Upper lobe of left lung (tissue), 6 donors: ENCODE measurements around the gene SRD5A1. TPM values are rescaled to one million over a fixed set of nuclear protein-coding genes. Genes with fewer than 3 reads are reported as not detected.

Source experiments
- ATAC-seq, 2 donors: fragments of 200-7000 bp; cut with Tn5 transposase; one replicate each; pipeline ENCODE4 v1.9.1; 2022; ENCODE audit warnings: mild to moderate bottlenecking in 2 of 2, moderate library complexity in 2 of 2; ENCODE audit not compliant: low FRiP score in 2 of 2
- DNase-seq, 2 donors: peaks; one replicate each; pipeline ENCODE4 v3.0.0-alpha.2; 2019 to 2020
- H3K27ac ChIP-seq, 4 donors: fragments of 200-600 bp; sonication (generic); one replicate each; pipeline ENCODE4 v1.5.1; 2016 to 2019
- H3K27me3 ChIP-seq, 4 donors: fragments of 200-600 bp; sonication (generic); one replicate each; pipeline ENCODE4 v1.5.1; 2017 to 2019
- H3K36me3 ChIP-seq, 4 donors: fragments of 200-600 bp; sonication (generic); one replicate each; pipeline ENCODE4 v1.5.1; 2016 to 2019
- H3K4me1 ChIP-seq, 4 donors: fragments of 200-600 bp; sonication (generic); one replicate each; pipeline ENCODE4 v1.5.1; 2018 to 2019
- H3K4me3 ChIP-seq, 4 donors: fragments of 200-600 bp; sonication (generic); one replicate each; pipeline ENCODE4 v1.5.1; 2017 to 2019; ENCODE audit warnings: mild to moderate bottlenecking in 2 of 4, moderate library complexity in 1 of 4
- H3K9me3 ChIP-seq, 4 donors: fragments of 200-600 bp; sonication (generic); one replicate each; pipeline ENCODE4 v1.5.1; 2018 to 2019
- CTCF ChIP-seq, 6 experiments: fragments of 450-650 bp in 4 of 6; fragments of 200-600 bp in 2 of 6; sonication (generic) in 2 of 6; IDR thresholded peaks; one replicate each; pipeline ENCODE4 v1.5.1; 2016 to 2019; ENCODE audit warnings: antibody characterized with exemption in 6 of 6
- EP300 ChIP-seq, 4 donors: sonication (generic); formaldehyde crosslinking; IDR thresholded peaks; one replicate each; pipeline ENCODE4 v1.5.1; 2017; ENCODE audit warnings: antibody characterized with exemption in 4 of 4, control low read depth in 2 of 4
- POLR2A ChIP-seq, 4 donors: fragments of 450-650 bp; IDR thresholded peaks; one replicate each; pipeline ENCODE4 v1.5.1; 2016 to 2017; ENCODE audit warnings: antibody characterized with exemption in 4 of 4, mild to moderate bottlenecking in 2 of 4
- POLR2AphosphoS5 ChIP-seq, 2 donors: sonication (generic); formaldehyde crosslinking; IDR thresholded peaks; one replicate each; pipeline ENCODE4 v1.5.1; 2017; ENCODE audit warnings: antibody characterized with exemption in 2 of 2
- WGBS, 2 donors: methylation state at CpG; one replicate each; pipeline ENCODE4 v1.1.5; 2017 to 2018; 5-methylcytosine and 5-hydroxymethylcytosine counted together
- total RNA-seq, 6 donors: library from RNA; depleted of rRNA in 4 of 6; stranded (reverse); fragments of >200 nt in 4 of 6; gene quantifications; one replicate each; pipeline versions ENCODE4 v1.1.0 to v1.2.1, GENCODE V29; 2016 to 2021
- donor health status: DM: no; HTN: no; CAD: no; lungs with moderate emphysema.
- donor health status: DM: no; HTN: yes; CAD: no; lungs with severe emphysema.

SRD5A1 gene
- total RNA-seq, 6 donors from 2014 or later: 3.1 to 10.8 (median 8.8) TPM

GRCh38 chr5:6710070-6710469 is 76.8 kb downstream of the SRD5A1 start:
- 78 to 79% methylated on average over 5 of the region's 5 CpGs for WGBS, 2 donors

GRCh38 chr5:6710551-6711318 is 77.5 kb downstream of the SRD5A1 start:
- Histone ChIP-seq H3K4me3 (no peak overlapping the region), H3K36me3 (no peaks in the 10 kb centered on the region), H3K27ac (no peak overlapping the region), H3K4me1 (peaks cover 16 to 22% (median 17%) of the 10 kb centered on the region in 4 donors), H3K9me3 (no peaks in the 10 kb centered on the region), H3K27me3 (no peaks in the 10 kb centered on the region)
- DNase-seq (no peak), ATAC-seq (no peak)
- TF ChIP-seq CTCF (IDR thresholded peaks at IDR 0.05): no peak
- no peak for TF ChIP-seq POLR2AphosphoS5 (IDR thresholded peaks at IDR 0.05)
- no peak for TF ChIP-seq EP300 (IDR thresholded peaks at IDR 0.05)
- TF ChIP-seq POLR2A (IDR thresholded peaks at IDR 0.05): no peak
- 72 to 76% methylated on average over 13 of the region's 13 CpGs for WGBS, 2 donors

More at GRCh38 chr5:6710070-6710469, 76.8 kb downstream of the SRD5A1 start:
- no peak overlapping the region for H3K4me3 ChIP-seq
- peaks cover 10 to 18% (median 11%) of the 10 kb centered on the region in 4 donors for H3K4me1 ChIP-seq
- TF ChIP-seq POLR2AphosphoS5 (IDR thresholded peaks at IDR 0.05) (no peak), EP300 (IDR thresholded peaks at IDR 0.05) (no peak), POLR2A (IDR thresholded peaks at IDR 0.05) (no peak), CTCF (IDR thresholded peaks at IDR 0.05) (no peak)
- no peak for DNase-seq
- no peak for ATAC-seq
- no peaks in the 10 kb centered on the region for H3K27me3 ChIP-seq
- H3K9me3 ChIP-seq: no peaks in the 10 kb centered on the region
- H3K36me3 ChIP-seq: no peaks in the 10 kb centered on the region
- H3K27ac ChIP-seq: no peak overlapping the region

DNA sequence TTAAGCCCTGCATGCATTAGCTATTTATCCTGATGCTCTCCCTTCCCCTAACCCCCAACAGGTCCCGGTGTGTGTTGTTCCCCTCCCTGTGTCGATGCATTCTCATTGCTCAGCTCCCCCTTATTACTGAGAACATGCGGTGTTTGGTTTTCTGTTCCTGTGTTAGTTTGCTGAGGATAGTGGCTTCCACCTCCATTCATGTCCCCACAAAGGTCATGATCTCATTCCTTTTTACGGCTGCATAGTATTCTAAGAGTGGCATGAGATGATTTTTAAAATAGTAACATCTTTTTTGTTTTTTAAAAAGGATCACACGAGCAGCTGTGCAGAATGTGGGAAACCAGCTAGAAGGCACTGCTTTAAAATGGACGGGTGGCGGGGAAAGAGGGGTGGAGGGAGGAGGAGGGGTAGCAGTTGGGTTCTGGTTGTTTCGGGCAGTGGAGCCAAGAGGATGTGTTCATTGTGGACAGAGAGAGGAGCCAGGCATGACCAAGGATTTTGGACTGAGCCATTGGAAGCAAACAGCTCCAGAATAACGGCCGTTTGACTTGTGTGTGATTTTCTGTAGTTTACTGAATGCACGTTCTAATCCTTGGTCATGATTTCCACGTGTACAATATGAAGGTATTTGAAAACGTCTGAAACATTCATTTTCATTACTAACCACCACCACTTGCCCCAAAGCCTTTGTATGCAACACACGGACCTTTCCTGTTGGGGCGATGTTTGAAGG is 78.3 kb downstream of the SRD5A1 start:
- Histone ChIP-seq H3K4me1 (peaks cover 24 to 30% (median 25%) of the 10 kb centered on the region in 4 donors), H3K36me3 (no peaks in the 10 kb centered on the region), H3K4me3 (peak overlapping the region in 3 of 4 donors; percentile 73 to 94 (median 88)), H3K27me3 (no peaks in the 10 kb centered on the region), H3K27ac (peak overlapping the region; percentile 90 to 98 (median 92)), H3K9me3 (no peaks in the 10 kb centered on the region)
- DNase-seq (no peak), ATAC-seq (no peak)
- TF ChIP-seq POLR2A (IDR thresholded peaks at IDR 0.05) (no peak), POLR2AphosphoS5 (IDR thresholded peaks at IDR 0.05) (no peak), CTCF (IDR thresholded peaks at IDR 0.05) (no peak), EP300 (IDR thresholded peaks at IDR 0.05) (no peak)
- 39% methylated on average over 15 of the region's 15 CpGs for WGBS, 2 donors

DNA sequence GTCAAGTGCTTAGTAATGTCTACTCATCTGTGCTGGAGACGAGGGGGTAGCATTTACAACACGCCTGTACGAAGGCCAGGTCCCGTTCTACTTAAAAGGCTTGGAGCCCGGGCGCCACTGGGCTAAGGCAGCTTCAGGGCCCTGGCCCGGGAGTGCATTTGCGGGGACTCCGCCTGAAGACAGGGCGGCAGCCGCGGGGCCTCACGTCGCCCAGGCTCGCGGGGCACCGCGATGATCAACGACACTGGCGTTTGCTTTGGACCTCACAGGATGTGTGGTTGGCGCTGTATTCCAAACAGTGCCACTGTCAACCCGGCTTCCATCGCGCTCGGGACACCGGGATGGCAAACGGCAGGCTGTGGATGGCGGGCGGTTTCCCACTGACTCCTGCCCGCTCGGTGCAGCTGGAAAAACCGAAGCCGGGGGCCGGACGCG is 78.9 kb downstream of the SRD5A1 start:
- Histone ChIP-seq H3K4me1 (peaks cover 30 to 36% (median 31%) of the 10 kb centered on the region in 4 donors), H3K9me3 (no peaks in the 10 kb centered on the region), H3K36me3 (no peaks in the 10 kb centered on the region), H3K4me3 (peak overlapping the region; percentile 73 to 94 (median 88)), H3K27ac (peak overlapping the region; percentile 90 to 98 (median 92)), H3K27me3 (no peaks in the 10 kb centered on the region)
- peak; percentile 34 to 45 for ATAC-seq
- TF ChIP-seq EP300 (IDR thresholded peaks at IDR 0.05) (no peak), CTCF (IDR thresholded peaks at IDR 0.05) (peak in 3 of 6 experiments; percentile 14 to 29 (median 18))
- 0% methylated on average over 12 to 36 of the region's 36 CpGs for WGBS, 2 donors
- DNase-seq: peak; percentile 56 to 92
